Colonic mucosa (tissue), 4 donors: ENCODE results near the gene EAF2. TPM values are rescaled to one million over a fixed set of nuclear protein-coding genes. Genes with fewer than 3 reads are reported as not detected.

Experiments used
- DNase-seq: peaks from one replicate; pipeline ENCODE4 v3.0.0-alpha.2; 2020
- H3K27ac ChIP-seq: fragments of 200-600 bp; one replicate; pipeline ENCODE4 v1.8.0; 2021
- H3K27me3 ChIP-seq: fragments of 200-600 bp; one replicate; pipeline ENCODE4 v1.8.0; 2021
- H3K36me3 ChIP-seq: fragments of 200-600 bp; one replicate; pipeline ENCODE4 v1.8.0; 2021
- H3K4me1 ChIP-seq: fragments of 200-600 bp; one replicate; pipeline ENCODE4 v1.8.0; 2021; ENCODE audit warnings: mild to moderate bottlenecking
- H3K4me3 ChIP-seq: fragments of 200-600 bp; one replicate; pipeline ENCODE4 v1.8.0; 2021
- H3K9ac ChIP-seq, 2 donors: one replicate each; pipeline ENCODE4 v1.7.0; 2013; ENCODE audit warnings: control low read depth in 2 of 2, low read depth in 2 of 2, low read length in 2 of 2
- H3K9me3 ChIP-seq: fragments of 200-600 bp; one replicate; pipeline ENCODE4 v1.8.0; 2021
- CTCF ChIP-seq: fragments of 200-600 bp; IDR thresholded peaks from one replicate; pipeline ENCODE4 v1.8.0; 2022; ENCODE audit warnings: antibody characterized with exemption, mild to moderate bottlenecking
- intact Hi-C: fragments of 100-400 bp; cut with DNase I; formaldehyde crosslinking; loops from one replicate; pipeline ENCODE4 v1.14.1; 2022
- total RNA-seq, 2 donors: library from RNA; stranded (reverse); fragmentation: NEBNext Ultra II Directional in 1 of 2; extraction: Animal tissue kit (Norgen Biotek cat#: 25700) in 1 of 2; gene quantifications; one replicate each; pipeline ENCODE4 v1.2.1, GENCODE V29; 2021
- donor health status: healthy.
- donor health status: DM: no; HTN: no; CAD: no.
- donor health status: DM: no; HTN: no; CAD: no.

EAF2 gene
- total RNA-seq, 2 donors from 2014 or later: 4.5 to 6.3 TPM

- no peak overlapping the region for H3K27ac ChIP-seq
- no peak overlapping the region for H3K4me3 ChIP-seq
- no peaks in the 10 kb centered on the region for H3K27me3 ChIP-seq
- H3K36me3 ChIP-seq: no peaks in the 10 kb centered on the region
- H3K4me1 ChIP-seq: no peaks in the 10 kb centered on the region
- intact Hi-C loops: no loop called here
- no peak overlapping the region for H3K9ac ChIP-seq
- no peak for DNase-seq
- H3K9me3 ChIP-seq: no peaks in the 10 kb centered on the region
- no peak for TF ChIP-seq CTCF
These were observed 34.1 kb upstream of the EAF2 start for GRCh38 chr3:121800906-121801305.

GRCh38 chr3:121803771-121804320 lies 31.2 kb upstream of the EAF2 start:
- H3K27ac ChIP-seq: no peak overlapping the region
- intact Hi-C loops: no loop called here
- no peak overlapping the region for H3K4me3 ChIP-seq
- DNase-seq: no peak
- H3K4me1 ChIP-seq: no peaks in the 10 kb centered on the region
- H3K9me3 ChIP-seq: no peaks in the 10 kb centered on the region
- no peaks in the 10 kb centered on the region for H3K36me3 ChIP-seq
- no peak overlapping the region for H3K9ac ChIP-seq
- no peaks in the 10 kb centered on the region for H3K27me3 ChIP-seq
- TF ChIP-seq CTCF: no peak

DNA sequence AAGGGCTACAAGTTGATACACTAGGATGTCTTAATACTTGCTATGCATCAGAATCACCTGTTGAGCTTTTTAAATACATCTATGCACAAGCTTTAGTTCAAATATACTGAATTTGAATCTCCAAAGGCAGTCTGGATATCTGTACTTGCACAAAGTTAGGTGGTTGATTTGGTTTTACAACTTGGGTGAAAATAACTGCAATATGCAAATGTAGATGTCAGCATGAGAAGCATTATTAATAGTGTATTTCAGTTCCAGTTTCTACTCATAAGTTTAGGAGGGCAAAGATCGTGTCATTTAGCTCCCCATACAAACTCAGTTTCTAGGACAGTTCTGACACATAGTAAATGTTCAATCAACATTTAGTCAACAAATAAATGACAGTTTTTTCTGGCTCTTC lies 25.8 kb upstream of the EAF2 start:
- no peaks in the 10 kb centered on the region for H3K9me3 ChIP-seq
- H3K9ac ChIP-seq: no peak overlapping the region
- no peak for DNase-seq
- no peak overlapping the region for H3K4me3 ChIP-seq
- H3K36me3 ChIP-seq: no peaks in the 10 kb centered on the region
- H3K27ac ChIP-seq: no peak overlapping the region
- no peak for TF ChIP-seq CTCF
- H3K27me3 ChIP-seq: no peaks in the 10 kb centered on the region
- no peaks in the 10 kb centered on the region for H3K4me1 ChIP-seq
- intact Hi-C loops: no loop called here

DNA sequence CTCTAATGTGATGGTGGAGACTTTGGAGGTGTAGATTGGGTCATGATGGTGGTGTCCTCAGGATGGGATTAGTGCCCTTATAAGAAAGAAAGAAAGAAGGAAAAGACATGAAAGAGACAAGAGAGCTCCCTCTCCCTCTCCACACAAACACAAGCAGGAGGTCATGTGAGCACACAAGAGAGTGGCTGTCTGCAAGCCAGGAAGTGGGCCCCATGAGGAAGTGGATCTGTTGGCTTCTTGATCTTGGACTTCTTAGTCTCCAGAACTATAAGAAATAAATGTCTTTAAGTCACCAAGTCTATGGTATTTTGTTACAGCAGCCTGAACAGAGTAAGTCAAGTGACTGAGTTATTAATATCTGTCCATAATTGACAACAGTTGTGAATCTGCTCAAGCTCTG lies 17.3 kb upstream of the EAF2 start:
- Histone ChIP-seq H3K36me3 (no peaks in the 10 kb centered on the region), H3K27ac (no peak overlapping the region), H3K9me3 (no peaks in the 10 kb centered on the region), H3K27me3 (no peaks in the 10 kb centered on the region), H3K4me3 (no peak overlapping the region), H3K4me1 (no peaks in the 10 kb centered on the region), H3K9ac (no peak overlapping the region)
- intact Hi-C loops: no loop called here
- TF ChIP-seq CTCF: no peak
- no peak for DNase-seq

GRCh38 chr3:121818578-121818977 lies 16.4 kb upstream of the EAF2 start:
- H3K4me3 ChIP-seq: no peak overlapping the region
- no peak overlapping the region for H3K27ac ChIP-seq
- no peaks in the 10 kb centered on the region for H3K4me1 ChIP-seq
- H3K9ac ChIP-seq: no peak overlapping the region
- no peak for DNase-seq
- no peak for TF ChIP-seq CTCF
- no peaks in the 10 kb centered on the region for H3K27me3 ChIP-seq
- H3K9me3 ChIP-seq: no peaks in the 10 kb centered on the region
- intact Hi-C loops: no loop called here
- no peaks in the 10 kb centered on the region for H3K36me3 ChIP-seq

DNA sequence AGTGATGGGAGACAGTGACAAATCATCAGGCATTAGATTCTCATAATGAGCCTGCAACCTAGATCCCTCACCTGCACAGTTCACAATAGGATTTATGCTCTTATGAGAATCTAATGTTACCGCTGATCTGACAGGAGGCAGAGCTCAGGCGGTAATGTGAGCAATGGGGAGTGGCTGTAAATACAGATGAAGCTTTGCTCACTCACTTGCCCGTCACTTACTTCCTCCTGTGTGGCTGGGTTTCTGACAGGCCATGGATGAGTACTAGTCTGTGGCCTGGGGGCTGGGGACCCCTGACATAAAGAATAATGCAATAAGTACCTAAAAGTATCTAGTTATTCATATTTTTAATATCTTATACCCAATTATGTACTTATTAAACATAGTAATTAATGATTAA lies 15.8 kb upstream of the EAF2 start:
- DNase-seq: no peak
- H3K36me3 ChIP-seq: no peaks in the 10 kb centered on the region
- H3K9ac ChIP-seq: no peak overlapping the region
- no peak overlapping the region for H3K4me3 ChIP-seq
- H3K27ac ChIP-seq: no peak overlapping the region
- intact Hi-C loops: no loop called here
- H3K27me3 ChIP-seq: no peaks in the 10 kb centered on the region
- TF ChIP-seq CTCF: no peak
- H3K9me3 ChIP-seq: no peaks in the 10 kb centered on the region
- no peaks in the 10 kb centered on the region for H3K4me1 ChIP-seq
